Osteoblast (primary cell): ENCODE measurements around the gene PCDHGA9. TPM values are rescaled to one million over a fixed set of nuclear protein-coding genes. Genes with fewer than 3 reads are reported as not detected.
"Not testable (repeated sequence)": the region's sequence is repeated elsewhere in the genome, so short reads cannot be mapped to it uniquely, and the experiment has no call there.

Experiments
- DNase-seq: peaks from one replicate; pipeline ENCODE4 v3.0.0; 2011; ENCODE audit warnings: low spot score, mixed read lengths; ENCODE audit not compliant: insufficient read length; ENCODE audit errors: missing footprints
- H2AFZ ChIP-seq: 2 replicates; pipeline ENCODE4 v1.6.0; 2011; ENCODE audit warnings: mild to moderate bottlenecking, low read length
- H3K27ac ChIP-seq: 2 replicates; pipeline ENCODE4 v1.5.1; 2011; ENCODE audit warnings: mild to moderate bottlenecking, low read depth, low read length, moderate library complexity
- H3K27me3 ChIP-seq: 2 replicates; pipeline ENCODE4 v1.6.0; 2012; ENCODE audit warnings: mild to moderate bottlenecking, control low read depth, inconsistent platforms, low read length, moderate library complexity; ENCODE audit not compliant: insufficient read depth
- H3K36me3 ChIP-seq: 2 replicates; pipeline ENCODE4 v1.5.1; 2011; ENCODE audit warnings: mild to moderate bottlenecking, low read length, control low read depth, moderate library complexity; ENCODE audit not compliant: insufficient read depth
- H3K4me1 ChIP-seq: 2 replicates; pipeline ENCODE4 v1.5.1; 2011; ENCODE audit warnings: mild to moderate bottlenecking, low read length, control low read depth, moderate library complexity; ENCODE audit not compliant: insufficient read depth
- H3K4me2 ChIP-seq: 2 replicates; pipeline ENCODE4 v1.6.0; 2011; ENCODE audit warnings: mild to moderate bottlenecking, low read length; ENCODE audit not compliant: insufficient read depth
- H3K4me3 ChIP-seq: fragments of 200-600 bp; sonication (generic); 3 replicates; pipeline ENCODE4 v1.5.1; 2012; ENCODE audit warnings: mild to moderate bottlenecking, low read length, inconsistent platforms; ENCODE audit not compliant: insufficient read depth
- H3K79me2 ChIP-seq: 2 replicates; pipeline ENCODE4 v1.6.0; 2012; ENCODE audit warnings: mild to moderate bottlenecking, low read length, control low read depth, inconsistent platforms; ENCODE audit not compliant: insufficient read depth
- H3K9me3 ChIP-seq: 2 replicates; pipeline ENCODE4 v1.5.1; 2011; ENCODE audit warnings: low read depth, low read length, control low read depth
- H4K20me1 ChIP-seq: 2 replicates; pipeline ENCODE4 v1.6.0; 2012; ENCODE audit warnings: mild to moderate bottlenecking, low read length, control low read depth; ENCODE audit not compliant: insufficient read depth
- CTCF ChIP-seq: IDR thresholded peaks from 2 replicates; pipeline ENCODE4 v1.5.1; 2011; ENCODE audit warnings: mild to moderate bottlenecking, low read depth, low read length, moderate library complexity; ENCODE audit errors: extremely low read depth
- total RNA-seq: library from RNA; depleted of rRNA; stranded (reverse); fragments of >200 nt; gene quantifications from 2 replicates; pipeline ENCODE4 v1.2.3, GENCODE V29; 2012

Gene PCDHGA9
- total RNA-seq, 1 donor = 6.5 TPM

GRCh38 chr5:141415275-141415618 is 12.7 kb downstream of the PCDHGA9 start:
- H2AFZ ChIP-seq, H3K36me3 ChIP-seq, H3K9me3 ChIP-seq, H4K20me1 ChIP-seq, H3K79me2 ChIP-seq, H3K27me3 ChIP-seq, H3K4me3 ChIP-seq, H3K4me1 ChIP-seq, DNase-seq, H3K27ac ChIP-seq, H3K4me2 ChIP-seq: not testable (repeated sequence)

GRCh38 chr5:141417494-141418172 is 15.1 kb downstream of the PCDHGA9 start, which contains the start of gene PCDHGB7:
Gene PCDHGB7, plus strand, starts transcription at chr5:141417677. Its CDS starts 183 bp downstream, at chr5:141417860.
- not testable (repeated sequence) for H3K36me3 ChIP-seq, H4K20me1 ChIP-seq, H3K4me1 ChIP-seq, H3K79me2 ChIP-seq, H3K27ac ChIP-seq, H3K27me3 ChIP-seq
- peaks cover 11% of the 10 kb centered on the region for H3K9me3 ChIP-seq
- peak within 1 kb of the TSS; percentile 45 for H2AFZ ChIP-seq
- DNase-seq = peak; percentile 94
- peak within 1 kb of the TSS; percentile 75 for H3K4me2 ChIP-seq
- peak within 1 kb of the TSS; percentile 70 for H3K4me3 ChIP-seq
- peak; percentile 81 for TF ChIP-seq CTCF

DNA sequence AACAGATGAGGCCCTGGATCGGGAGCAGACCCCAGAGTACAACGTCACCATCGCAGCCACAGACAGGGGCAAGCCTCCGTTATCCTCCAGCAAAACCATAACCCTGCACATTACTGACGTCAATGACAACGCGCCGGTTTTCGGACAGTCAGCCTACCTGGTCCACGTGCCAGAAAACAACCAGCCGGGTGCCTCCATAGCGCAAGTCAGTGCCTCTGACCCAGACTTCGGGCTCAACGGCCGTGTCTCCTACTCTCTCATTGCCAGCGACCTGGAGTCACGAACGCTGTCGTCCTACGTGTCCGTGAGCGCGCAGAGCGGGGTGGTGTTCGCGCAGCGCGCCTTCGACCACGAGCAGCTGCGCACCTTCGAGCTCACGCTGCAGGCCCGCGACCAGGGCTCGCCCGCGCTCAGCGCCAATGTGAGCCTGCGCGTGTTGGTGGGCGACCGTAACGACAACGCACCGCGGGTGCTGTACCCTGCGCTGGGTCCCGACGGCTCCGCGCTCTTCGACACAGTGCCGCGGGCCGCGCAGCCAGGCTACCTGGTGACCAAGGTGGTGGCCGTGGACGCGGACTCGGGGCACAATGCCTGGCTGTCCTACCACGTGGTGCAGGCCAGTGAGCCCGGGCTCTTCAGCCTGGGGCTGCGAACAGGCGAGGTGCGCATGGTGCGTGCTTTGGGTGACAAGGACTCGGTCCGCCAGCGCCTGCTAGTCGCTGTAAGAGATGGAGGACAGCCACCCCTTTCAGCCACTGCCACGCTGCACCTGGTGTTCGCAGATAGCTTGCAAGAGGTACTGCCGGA is 16.7 kb downstream of the PCDHGA9 start:
- Histone ChIP-seq H3K4me2 (no peak overlapping the region), H4K20me1 (no peaks in the 10 kb centered on the region), H3K9me3 (peaks cover 15% of the 10 kb centered on the region), H3K36me3 (no peaks in the 10 kb centered on the region), H3K27ac (no peak overlapping the region), H2AFZ (no peak overlapping the region), H3K79me2 (peaks cover 11% of the 10 kb centered on the region), H3K4me1 (peaks cover 8% of the 10 kb centered on the region), H3K27me3 (no peaks in the 10 kb centered on the region), H3K4me3 (peak overlapping the region; percentile 14)
- no peak for DNase-seq
- no peak for TF ChIP-seq CTCF

DNA sequence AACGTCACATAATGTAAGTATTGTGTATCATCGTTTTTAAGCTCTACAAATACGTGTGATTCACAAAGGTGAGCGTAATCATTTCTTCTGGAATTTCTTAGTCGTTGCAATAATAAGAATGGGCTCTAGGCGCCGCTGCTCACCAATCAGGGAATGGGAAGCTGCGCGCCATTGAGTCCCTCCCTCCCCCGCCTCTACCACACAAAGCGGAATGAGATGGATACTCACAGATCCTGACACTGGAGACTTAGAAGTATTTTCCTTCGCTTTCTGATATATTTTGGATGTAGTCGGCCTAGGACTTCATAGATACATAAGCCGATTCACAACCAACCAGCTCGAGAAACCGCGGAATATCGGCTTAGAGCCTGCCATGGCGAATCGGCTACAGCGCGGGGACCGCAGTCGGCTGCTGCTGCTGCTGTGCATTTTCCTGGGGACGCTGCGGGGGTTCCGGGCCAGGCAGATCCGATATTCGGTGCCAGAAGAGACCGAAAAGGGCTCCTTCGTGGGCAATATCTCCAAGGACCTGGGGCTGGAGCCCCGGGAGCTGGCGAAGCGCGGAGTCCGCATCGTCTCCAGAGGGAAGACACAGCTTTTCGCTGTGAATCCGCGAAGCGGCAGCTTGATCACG is 18.4 kb downstream of the PCDHGA9 start, which contains the start of gene PCDHGA11:
Gene PCDHGA11, plus strand, starts transcription at position 197 of the 634 bp plus-strand sequence. Its CDS starts 177 bp downstream, at position 374.
- Histone ChIP-seq H3K27ac (peak within 1 kb of the TSS; percentile 36), H3K79me2 (peaks cover 11% of the 10 kb centered on the region), H3K4me1 (peaks cover 8% of the 10 kb centered on the region), H3K4me2 (peak within 1 kb of the TSS; percentile 83), H4K20me1 (no peaks in the 10 kb centered on the region), H3K36me3 (no peaks in the 10 kb centered on the region), H3K27me3 (no peaks in the 10 kb centered on the region), H3K9me3 (peaks cover 15% of the 10 kb centered on the region), H2AFZ (peak within 1 kb of the TSS; percentile 80), H3K4me3 (peak within 1 kb of the TSS; percentile 79)
- peak; percentile 78 for TF ChIP-seq CTCF
- DNase-seq = peak; percentile 95
